Medulla oblongata (tissue), 1 donor: ENCODE results near the gene MAP2K3.
"Not testable (repeated sequence)": the region's sequence is repeated elsewhere in the genome, so short reads cannot be mapped to it uniquely, and the experiment has no call there.

Experiments
- DNase-seq: peaks from one replicate; pipeline ENCODE4 v3.0.0-alpha.2; 2015; ENCODE audit errors: extremely low spot score

The MAP2K3 gene

GRCh38 chr17:21296097-21297025 lies 11.8 kb downstream of the MAP2K3 start:
- no peak for DNase-seq

GRCh38 chr17:21297026-21297520 lies 12.6 kb downstream of the MAP2K3 start:
- DNase-seq = no peak

- no peak for DNase-seq
Measured at GRCh38 chr17:21297597-21297996, 13.1 kb downstream of the MAP2K3 start.

GRCh38 chr17:21298056-21298982 lies 13.8 kb downstream of the MAP2K3 start:
- DNase-seq = no peak

- DNase-seq = no peak
Measured at GRCh38 chr17:21298983-21299519, 14.5 kb downstream of the MAP2K3 start.

- no peak for DNase-seq
Measured at GRCh38 chr17:21299981-21300600, 15.6 kb downstream of the MAP2K3 start.

GRCh38 chr17:21300601-21301571 lies 16.4 kb downstream of the MAP2K3 start:
- DNase-seq = no peak

GRCh38 chr17:21301593-21302550 lies 17.4 kb downstream of the MAP2K3 start:
- no peak for DNase-seq

- no peak for DNase-seq
Measured at GRCh38 chr17:21302711-21303425, 18.4 kb downstream of the MAP2K3 start.

- no peak for DNase-seq
Measured at GRCh38 chr17:21303441-21304065, 19.0 kb downstream of the MAP2K3 start.

GRCh38 chr17:21304091-21304490 lies 19.6 kb downstream of the MAP2K3 start:
- no peak for DNase-seq

- DNase-seq = not testable (repeated sequence)
Measured at GRCh38 chr17:21304551-21305151, 20.1 kb downstream of the MAP2K3 start.

GRCh38 chr17:21305431-21306180 lies 21.1 kb downstream of the MAP2K3 start:
- not testable (repeated sequence) for DNase-seq

GRCh38 chr17:21306611-21307272 lies 22.2 kb downstream of the MAP2K3 start:
- DNase-seq = not testable (repeated sequence)

GRCh38 chr17:21307273-21307625 lies 22.7 kb downstream of the MAP2K3 start:
- DNase-seq = not testable (repeated sequence)

GRCh38 chr17:21308931-21309381 lies 24.4 kb downstream of the MAP2K3 start:
- not testable (repeated sequence) for DNase-seq
